Thoracic aorta (tissue), 2 donors: Measurements from ENCODE around the gene TBC1D9. TPM values are rescaled to one million over a fixed set of nuclear protein-coding genes. Genes with fewer than 3 reads are reported as not detected.

ENCODE experiments used
- ATAC-seq: fragments of 150-250 bp; one replicate; pipeline ENCODE4 v1.8.0; 2017; ENCODE audit warnings: low read depth; ENCODE audit not compliant: insufficient number of reproducible peaks, low FRiP score
- DNase-seq: peaks from one replicate; pipeline ENCODE4 v3.0.0-alpha.2; 2020; ENCODE audit warnings: low spot score
- H3K27ac ChIP-seq, 2 donors: fragments of 200-600 bp; sonication (generic); 1 replicate in 1 of 2; 2 replicates in 1 of 2; pipeline ENCODE4 v1.5.1; 2016; ENCODE audit warnings: mild to moderate bottlenecking in 2 of 2, moderate library complexity in 2 of 2
- H3K27me3 ChIP-seq: fragments of 200-600 bp; sonication (generic); replicated peaks from 2 replicates; pipeline ENCODE4 v1.6.0; 2016; ENCODE audit warnings: mild to moderate bottlenecking; ENCODE audit not compliant: insufficient read depth
- H3K36me3 ChIP-seq: fragments of 200-600 bp; sonication (generic); one replicate; pipeline ENCODE4 v1.5.1; 2016
- H3K4me1 ChIP-seq, 2 donors: fragments of 200-600 bp; sonication (generic); 1 replicate in 1 of 2; 2 replicates in 1 of 2; pipeline versions ENCODE4 v1.5.1 to v1.6.0; 2016; ENCODE audit warnings: low read depth in 2 of 2, mild to moderate bottlenecking in 1 of 2; ENCODE audit not compliant: control insufficient read depth in 1 of 2
- H3K4me3 ChIP-seq: fragments of 200-600 bp; sonication (generic); 2 replicates; pipeline ENCODE4 v1.5.1; 2016; ENCODE audit warnings: mild to moderate bottlenecking
- H3K9me3 ChIP-seq: fragments of 200-600 bp; sonication (generic); 2 replicates; pipeline ENCODE4 v1.5.1; 2016
- CTCF ChIP-seq: fragments of 200-600 bp; sonication (generic); IDR thresholded peaks from one replicate; pipeline ENCODE4 v1.5.1; 2019; ENCODE audit warnings: antibody characterized with exemption
- total RNA-seq, 2 donors: library from RNA; depleted of rRNA; stranded (reverse); fragments of >200 nt; gene quantifications; one replicate each; pipeline versions ENCODE4 v1.1.0 to v1.2.3, GENCODE V29; 2016

Gene TBC1D9
- total RNA-seq, 2 donors from 2014 or later: 17.5 to 21.2 TPM

GRCh38 chr4:140732780-140733179, 23.4 kb downstream of the TBC1D9 start:
- Histone ChIP-seq H3K27me3 (no peaks in the 10 kb centered on the region), H3K4me3 (no peak overlapping the region), H3K9me3 (no peaks in the 10 kb centered on the region), H3K36me3 (no peaks in the 10 kb centered on the region), H3K4me1 (peaks cover 10 to 11% of the 10 kb centered on the region in 2 donors), H3K27ac (no peak overlapping the region)
- no peak for TF ChIP-seq CTCF
- ATAC-seq (no peak), DNase-seq (no peak)

DNA sequence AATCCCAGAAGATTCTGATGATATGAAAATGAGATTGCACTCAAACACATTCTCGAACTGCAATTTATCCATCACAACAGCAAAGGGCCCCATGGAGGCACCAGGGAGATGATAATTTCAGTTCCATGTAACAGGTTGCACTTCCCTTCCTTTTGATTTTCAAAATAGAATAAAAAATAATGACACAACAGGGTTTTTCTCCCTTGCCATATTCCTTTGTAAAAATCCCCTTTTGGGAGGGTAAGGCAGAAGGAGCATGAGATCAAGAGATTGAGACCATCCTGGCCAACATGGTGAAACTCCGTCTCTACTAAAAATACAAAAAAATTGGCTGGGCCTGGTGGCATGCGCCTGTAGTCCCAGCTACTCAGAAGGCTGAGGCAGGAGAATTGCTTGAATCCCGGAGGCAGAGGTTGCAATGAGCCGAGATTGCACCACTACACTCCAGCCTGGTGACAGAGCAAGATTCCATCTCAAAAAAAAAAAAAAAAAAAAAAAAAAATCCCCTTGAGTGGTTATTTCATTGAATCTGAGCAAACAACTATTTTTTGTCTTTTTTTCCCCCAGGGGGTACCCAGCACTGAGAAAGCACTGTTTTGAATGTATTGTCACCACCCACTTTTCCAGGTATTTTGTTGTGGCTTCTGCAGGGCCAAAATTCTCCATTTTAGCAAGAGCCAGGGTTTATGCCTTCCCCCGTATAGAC, 26.7 kb downstream of the TBC1D9 start:
- Histone ChIP-seq H3K36me3 (no peaks in the 10 kb centered on the region), H3K27ac (no peak overlapping the region), H3K9me3 (no peaks in the 10 kb centered on the region), H3K4me3 (no peak overlapping the region), H3K4me1 (peaks cover 18 to 29% of the 10 kb centered on the region in 2 donors), H3K27me3 (no peaks in the 10 kb centered on the region)
- ATAC-seq (no peak), DNase-seq (no peak)
- no peak for TF ChIP-seq CTCF

DNA sequence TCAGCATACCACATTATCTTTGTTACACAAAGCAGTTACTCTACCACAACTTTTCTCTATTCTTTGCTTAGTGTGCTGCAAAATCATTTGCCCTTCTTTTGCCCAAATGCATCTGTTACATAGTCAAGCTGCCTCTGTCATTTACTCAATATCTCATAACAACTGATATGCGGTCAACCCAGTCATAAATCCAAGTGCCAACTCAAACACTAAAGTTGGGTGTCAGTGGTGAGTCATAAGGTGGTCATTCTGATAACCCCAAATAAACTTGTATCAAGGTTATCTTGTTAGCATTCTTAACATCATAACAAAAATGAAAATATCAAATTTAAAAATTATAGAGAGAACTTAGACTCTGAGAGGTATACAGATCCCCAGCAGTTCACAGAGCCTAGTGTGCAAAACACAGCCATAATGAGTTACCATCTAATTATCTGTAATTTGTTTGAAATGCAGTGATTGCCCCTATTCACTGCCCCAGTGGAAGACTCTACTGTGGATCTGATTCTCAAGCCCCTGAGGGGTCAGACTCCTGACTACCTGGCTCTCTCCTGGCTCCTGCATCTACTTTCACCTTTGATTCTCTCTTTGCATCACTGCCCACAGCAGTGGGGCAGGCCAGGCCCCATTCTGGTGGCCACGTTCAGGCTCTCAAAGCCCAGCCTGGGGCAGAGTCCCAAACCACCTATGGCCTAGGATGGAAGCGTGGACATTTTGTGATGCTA, 29.2 kb downstream of the TBC1D9 start:
- Histone ChIP-seq H3K9me3 (no peaks in the 10 kb centered on the region), H3K4me3 (no peak overlapping the region), H3K27me3 (no peaks in the 10 kb centered on the region), H3K4me1 (peaks cover 18 to 29% of the 10 kb centered on the region in 2 donors), H3K27ac (no peak overlapping the region), H3K36me3 (no peaks in the 10 kb centered on the region)
- ATAC-seq (no peak), DNase-seq (no peak)
- no peak for TF ChIP-seq CTCF

- Histone ChIP-seq H3K36me3 (no peaks in the 10 kb centered on the region), H3K27me3 (no peaks in the 10 kb centered on the region), H3K4me1 (peaks cover 18 to 29% of the 10 kb centered on the region in 2 donors), H3K9me3 (no peaks in the 10 kb centered on the region), H3K27ac (no peak overlapping the region), H3K4me3 (no peak overlapping the region)
- TF ChIP-seq CTCF: no peak
- no peak for DNase-seq
- ATAC-seq: no peak
Observed at GRCh38 chr4:140725556-140725955, 30.6 kb downstream of the TBC1D9 start.

DNA sequence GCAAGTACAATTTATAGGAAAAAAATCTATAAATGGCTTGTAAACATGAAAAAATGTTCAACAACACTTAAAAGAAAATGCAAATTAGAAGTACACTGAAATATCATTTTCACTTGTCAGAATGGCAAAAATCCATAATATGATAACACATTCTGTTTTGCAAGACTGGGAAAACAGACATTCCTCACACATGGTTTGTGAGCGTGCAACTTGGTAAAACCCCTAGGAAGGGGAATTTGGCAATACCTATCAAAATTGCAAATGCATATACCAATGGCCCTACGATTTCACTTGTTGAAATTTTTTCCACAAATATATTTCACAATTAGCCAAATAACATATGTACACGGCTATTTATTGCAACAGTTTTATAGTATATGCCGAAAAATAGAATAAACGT, 31.4 kb downstream of the TBC1D9 start:
- ATAC-seq: no peak

More for the DNA sequence above, 31.4 kb downstream of the TBC1D9 start:
- Histone ChIP-seq H3K27me3 (no peaks in the 10 kb centered on the region), H3K4me3 (no peak overlapping the region), H3K27ac (no peak overlapping the region), H3K4me1 (peaks cover 18 to 29% of the 10 kb centered on the region in 2 donors), H3K9me3 (no peaks in the 10 kb centered on the region), H3K36me3 (no peaks in the 10 kb centered on the region)
- DNase-seq: no peak
- no peak for TF ChIP-seq CTCF
